Measurements from ENCODE around the gene MMEL1. TPM values are rescaled to one million over a fixed set of nuclear protein-coding genes. Genes with fewer than 3 reads are reported as not detected.

MMEL1 gene, protein sequence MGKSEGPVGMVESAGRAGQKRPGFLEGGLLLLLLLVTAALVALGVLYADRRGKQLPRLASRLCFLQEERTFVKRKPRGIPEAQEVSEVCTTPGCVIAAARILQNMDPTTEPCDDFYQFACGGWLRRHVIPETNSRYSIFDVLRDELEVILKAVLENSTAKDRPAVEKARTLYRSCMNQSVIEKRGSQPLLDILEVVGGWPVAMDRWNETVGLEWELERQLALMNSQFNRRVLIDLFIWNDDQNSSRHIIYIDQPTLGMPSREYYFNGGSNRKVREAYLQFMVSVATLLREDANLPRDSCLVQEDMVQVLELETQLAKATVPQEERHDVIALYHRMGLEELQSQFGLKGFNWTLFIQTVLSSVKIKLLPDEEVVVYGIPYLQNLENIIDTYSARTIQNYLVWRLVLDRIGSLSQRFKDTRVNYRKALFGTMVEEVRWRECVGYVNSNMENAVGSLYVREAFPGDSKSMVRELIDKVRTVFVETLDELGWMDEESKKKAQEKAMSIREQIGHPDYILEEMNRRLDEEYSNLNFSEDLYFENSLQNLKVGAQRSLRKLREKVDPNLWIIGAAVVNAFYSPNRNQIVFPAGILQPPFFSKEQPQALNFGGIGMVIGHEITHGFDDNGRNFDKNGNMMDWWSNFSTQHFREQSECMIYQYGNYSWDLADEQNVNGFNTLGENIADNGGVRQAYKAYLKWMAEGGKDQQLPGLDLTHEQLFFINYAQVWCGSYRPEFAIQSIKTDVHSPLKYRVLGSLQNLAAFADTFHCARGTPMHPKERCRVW
- total RNA-seq: 0.22 TPM in 1 of 2 replicates, not detected in the other

DNA sequence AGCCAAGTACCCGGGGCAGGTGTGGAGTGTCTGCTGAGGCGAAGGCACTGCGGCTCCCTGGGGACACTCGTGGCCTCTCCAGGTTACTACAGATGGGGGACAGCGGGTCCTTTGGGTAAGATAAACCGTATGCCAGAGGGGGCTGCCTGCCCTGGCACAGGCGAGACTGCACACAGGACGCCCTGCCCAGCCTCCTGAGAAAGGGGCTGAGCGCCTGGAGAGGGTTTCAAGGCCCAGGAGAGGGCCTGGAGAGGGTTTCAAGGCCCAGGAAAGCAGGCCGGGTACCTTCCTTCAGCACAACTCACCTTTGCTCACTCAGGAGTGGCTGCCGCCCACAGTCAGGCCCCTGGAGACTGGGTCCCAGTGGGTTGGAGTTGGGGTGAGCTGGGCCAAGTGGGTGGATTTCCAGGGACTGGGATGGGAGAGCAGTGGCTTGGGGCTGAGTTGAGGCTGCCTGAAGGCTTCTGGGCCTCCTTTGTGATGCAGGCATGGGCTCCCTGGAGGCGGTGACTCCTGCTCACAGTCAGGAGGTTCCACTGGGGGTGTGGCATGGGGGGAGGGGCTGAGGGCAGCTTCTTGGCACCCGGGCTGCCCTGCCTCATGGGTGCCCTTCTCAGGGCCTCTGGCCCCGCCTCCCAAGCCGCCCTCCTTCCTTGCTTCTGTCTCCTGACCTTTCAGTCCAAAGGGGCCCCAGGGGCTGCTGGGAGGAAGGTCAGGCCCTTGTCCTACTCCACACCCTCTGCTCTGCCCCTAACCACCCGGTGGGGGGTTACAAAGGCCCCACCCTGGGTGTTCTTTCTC, at the start of gene MMEL1:
MMEL1 (minus strand) TSS at position 456 of the 801 bp plus-strand sequence. CDS start 3,532 bp downstream, outside the sequence.

DNA sequence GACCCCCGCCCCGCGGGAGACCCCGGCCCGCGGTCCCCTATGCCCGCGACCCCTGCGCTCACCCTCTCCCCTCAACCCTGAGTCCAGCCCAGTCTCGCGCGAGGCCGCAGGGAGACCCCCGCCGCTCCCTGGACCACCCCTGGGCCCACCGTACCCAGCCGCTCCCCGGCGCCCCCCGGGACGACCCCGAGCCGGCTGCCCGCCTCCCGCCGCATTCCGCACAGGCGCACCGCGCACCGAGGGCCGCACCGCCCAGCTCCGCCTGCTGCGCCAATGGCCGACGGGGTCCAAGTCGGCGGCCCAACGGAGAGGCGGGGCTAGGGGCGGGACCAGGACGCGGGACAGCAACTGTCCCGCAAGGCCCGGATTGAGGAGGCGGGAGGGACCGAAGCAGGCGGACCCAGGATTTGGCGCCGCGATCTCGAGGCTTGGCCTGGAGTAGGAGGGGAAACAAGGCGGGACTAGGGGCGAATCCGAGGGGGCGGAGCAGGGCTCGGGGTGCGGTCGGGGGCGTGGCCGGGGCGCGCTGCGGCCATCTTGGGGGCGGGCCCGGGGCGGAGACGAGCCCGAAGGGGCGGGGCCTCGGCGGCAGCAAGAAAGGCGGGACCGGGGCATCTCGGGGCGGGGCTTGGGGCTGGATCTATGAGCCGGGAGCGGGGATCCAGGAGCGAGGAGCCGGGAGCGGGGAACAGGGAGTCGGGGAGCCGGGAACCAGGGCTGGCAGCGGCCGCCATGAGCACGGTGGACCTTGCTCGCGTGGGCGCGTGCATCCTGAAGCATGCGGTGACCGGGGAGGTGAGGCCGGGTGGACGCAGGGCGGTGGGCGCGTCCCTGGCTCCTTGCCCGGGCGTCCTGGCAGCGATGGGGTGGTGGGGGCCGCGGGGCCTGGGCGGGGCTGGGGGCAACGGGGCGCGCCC, 46.4 kb downstream of the MMEL1 start, which contains the start of gene PRXL2B:
PRXL2B (plus strand) TSS at position 624 of the 917 bp plus-strand sequence; CDS start at position 733, 109 bp downstream.

DNA sequence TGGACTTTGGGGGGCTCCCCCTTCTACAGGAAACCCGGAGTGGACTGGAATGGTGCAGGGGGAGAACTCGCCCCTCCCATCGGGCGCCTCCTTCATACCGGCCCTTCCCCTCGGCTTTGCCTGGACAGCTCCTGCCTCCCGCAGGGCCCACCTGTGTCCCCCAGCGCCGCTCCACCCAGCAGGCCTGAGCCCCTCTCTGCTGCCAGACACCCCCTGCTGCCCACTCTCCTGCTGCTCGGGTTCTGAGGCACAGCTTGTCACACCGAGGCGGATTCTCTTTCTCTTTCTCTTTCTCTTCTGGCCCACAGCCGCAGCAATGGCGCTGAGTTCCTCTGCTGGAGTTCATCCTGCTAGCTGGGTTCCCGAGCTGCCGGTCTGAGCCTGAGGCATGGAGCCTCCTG, 76.5 kb downstream of the MMEL1 start, which contains the start of gene TNFRSF14:
TNFRSF14 (plus strand) TSS at position 95 of the 401 bp plus-strand sequence; CDS start at position 389, 294 bp downstream.

Other genes with a start within 250 kb of the MMEL1 start
- 13.7 and 19.6 TPM in 2 replicates for gene MORN1, start 241.5 kb downstream of the MMEL1 start, total RNA-seq
- gene RER1, start 241.2 kb downstream of the MMEL1 start, total RNA-seq: 89.7 and 98.1 TPM in 2 replicates
- gene PEX10, start 220.5 kb downstream of the MMEL1 start, total RNA-seq: 38.4 and 42.6 TPM in 2 replicates
- 0.11 and 0.12 TPM in 2 replicates for gene PLCH2, start 156.7 kb downstream of the MMEL1 start, total RNA-seq
- 28.1 and 33.4 TPM in 2 replicates for gene PANK4, start 106.4 kb downstream of the MMEL1 start, total RNA-seq
- not detected in 2 replicates for gene HES5, start 102.8 kb downstream of the MMEL1 start, total RNA-seq
- gene TNFRSF14, start 76.6 kb downstream of the MMEL1 start, total RNA-seq: 16.5 and 35.4 TPM in 2 replicates
- 11.7 and 13.4 TPM in 2 replicates for gene PRXL2B, start 46.2 kb downstream of the MMEL1 start, total RNA-seq
- 0.11 and 0.12 TPM in 2 replicates for gene TTC34, start 168.7 kb upstream of the MMEL1 start, total RNA-seq